C4-2B (cell line): Measurements from ENCODE around the gene HNRNPH2.

Experiments used
- H3K27ac ChIP-seq: fragments of 450-650 bp; 2 replicates; pipeline ENCODE4 v1.5.1; 2017
- ZFX ChIP-seq: fragments of 450-650 bp; IDR thresholded peaks from 2 replicates; pipeline ENCODE4 v1.6.1; 2017
- TF ChIP-seq, protein P1 (sequence below): fragments of 450-650 bp; conservative IDR thresholded peaks from 2 replicates; pipeline ENCODE4 v1.5.1; 2017; ENCODE audit warnings: mild to moderate bottlenecking

The HNRNPH2 gene

GRCh38 chrX:101369687-101370086 lies 38.3 kb upstream of the HNRNPH2 start:
- no peak overlapping the region for H3K27ac ChIP-seq
- no peak for TF ChIP-seq ZFX
- TF ChIP-seq, protein P1, sequence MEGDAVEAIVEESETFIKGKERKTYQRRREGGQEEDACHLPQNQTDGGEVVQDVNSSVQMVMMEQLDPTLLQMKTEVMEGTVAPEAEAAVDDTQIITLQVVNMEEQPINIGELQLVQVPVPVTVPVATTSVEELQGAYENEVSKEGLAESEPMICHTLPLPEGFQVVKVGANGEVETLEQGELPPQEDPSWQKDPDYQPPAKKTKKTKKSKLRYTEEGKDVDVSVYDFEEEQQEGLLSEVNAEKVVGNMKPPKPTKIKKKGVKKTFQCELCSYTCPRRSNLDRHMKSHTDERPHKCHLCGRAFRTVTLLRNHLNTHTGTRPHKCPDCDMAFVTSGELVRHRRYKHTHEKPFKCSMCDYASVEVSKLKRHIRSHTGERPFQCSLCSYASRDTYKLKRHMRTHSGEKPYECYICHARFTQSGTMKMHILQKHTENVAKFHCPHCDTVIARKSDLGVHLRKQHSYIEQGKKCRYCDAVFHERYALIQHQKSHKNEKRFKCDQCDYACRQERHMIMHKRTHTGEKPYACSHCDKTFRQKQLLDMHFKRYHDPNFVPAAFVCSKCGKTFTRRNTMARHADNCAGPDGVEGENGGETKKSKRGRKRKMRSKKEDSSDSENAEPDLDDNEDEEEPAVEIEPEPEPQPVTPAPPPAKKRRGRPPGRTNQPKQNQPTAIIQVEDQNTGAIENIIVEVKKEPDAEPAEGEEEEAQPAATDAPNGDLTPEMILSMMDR = no peak

GRCh38 chrX:101370888-101371504 lies 37.0 kb upstream of the HNRNPH2 start:
- no peak overlapping the region for H3K27ac ChIP-seq

DNA sequence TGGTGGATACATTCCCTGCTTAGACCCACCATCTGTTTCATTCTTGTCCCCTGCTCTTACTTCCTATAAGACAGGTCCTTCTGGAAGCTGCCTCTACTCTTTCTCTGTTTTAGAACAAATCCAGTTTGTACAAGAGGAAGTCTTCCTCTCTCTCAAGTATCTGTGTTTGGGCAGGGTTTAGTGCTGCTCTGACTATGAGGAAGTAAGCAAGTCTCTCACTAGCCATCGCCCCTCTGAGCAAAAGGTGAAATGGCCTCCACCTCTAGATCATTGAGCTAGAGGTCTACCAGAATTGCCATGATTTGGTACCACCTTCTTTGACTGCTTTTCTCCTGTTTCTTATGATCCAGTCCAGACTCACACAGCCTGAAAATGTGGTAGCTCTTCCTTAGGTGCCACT lies 30.5 kb upstream of the HNRNPH2 start:
- H3K27ac ChIP-seq = no peak overlapping the region
- TF ChIP-seq ZFX = no peak
- TF ChIP-seq, protein P1 = no peak

More at GRCh38 chrX:101370888-101371504, 37.0 kb upstream of the HNRNPH2 start:
- TF ChIP-seq, protein P1 = no peak
- no peak for TF ChIP-seq ZFX

DNA sequence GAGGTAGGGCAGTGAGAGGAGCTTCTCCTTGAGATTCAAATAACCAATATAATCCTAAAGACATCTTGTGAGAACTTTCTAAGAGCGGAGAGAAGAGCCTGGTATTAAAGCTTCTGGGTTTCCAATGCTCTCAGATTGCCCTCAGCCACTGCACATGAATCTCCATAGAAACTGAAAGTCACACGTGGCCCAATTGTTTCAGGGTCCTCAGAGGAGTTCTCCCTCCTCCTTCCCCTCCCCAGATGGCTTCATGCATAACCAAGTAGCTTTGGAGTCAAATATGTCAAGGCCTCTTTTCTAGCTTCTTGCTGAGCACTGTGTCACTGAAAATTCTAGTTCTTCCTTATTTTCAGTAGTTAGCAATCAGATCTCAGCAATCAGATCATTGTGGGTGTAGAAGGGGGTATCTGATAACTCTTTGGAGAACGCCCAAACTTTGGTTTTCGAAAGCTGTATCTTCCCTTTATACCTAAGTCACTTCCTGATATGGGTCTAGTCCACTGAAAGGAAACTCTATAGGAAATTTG lies 24.3 kb upstream of the HNRNPH2 start:
- TF ChIP-seq, protein P1 = no peak
- TF ChIP-seq ZFX = no peak
- H3K27ac ChIP-seq = no peak overlapping the region

DNA sequence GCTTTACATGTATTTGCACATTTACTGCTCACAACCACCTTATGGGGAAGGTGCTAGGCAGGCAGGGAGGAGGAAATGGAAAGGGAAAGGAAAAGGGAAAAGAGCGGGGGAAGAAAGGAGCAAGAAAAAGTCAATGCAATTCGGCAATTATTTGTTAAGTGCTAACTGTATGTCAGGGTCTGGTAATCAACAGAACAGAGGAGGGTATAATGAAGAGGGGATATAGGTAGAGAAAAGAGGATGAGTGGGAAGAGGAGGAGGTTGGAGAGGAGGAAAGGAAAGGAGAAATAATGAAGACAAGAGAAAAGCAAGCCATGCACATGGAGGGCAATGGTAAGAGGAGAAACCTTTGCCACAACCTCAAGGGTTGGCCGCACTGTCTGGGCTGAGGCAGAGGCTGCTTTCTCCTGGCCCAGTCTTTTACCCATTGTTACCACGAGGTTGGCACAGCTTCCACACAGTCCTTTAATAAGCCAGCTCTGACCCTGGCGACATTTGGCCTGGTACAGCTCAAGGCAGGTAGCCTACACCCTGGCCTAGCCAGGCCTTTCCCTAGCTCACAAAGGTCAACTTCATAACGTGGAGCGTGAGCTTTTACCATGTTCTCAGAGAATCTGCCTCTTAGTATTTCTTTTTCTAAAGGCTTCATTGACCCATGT lies 22.9 kb upstream of the HNRNPH2 start:
- no peak overlapping the region for H3K27ac ChIP-seq
- no peak for TF ChIP-seq ZFX
- TF ChIP-seq, protein P1 = no peak

DNA sequence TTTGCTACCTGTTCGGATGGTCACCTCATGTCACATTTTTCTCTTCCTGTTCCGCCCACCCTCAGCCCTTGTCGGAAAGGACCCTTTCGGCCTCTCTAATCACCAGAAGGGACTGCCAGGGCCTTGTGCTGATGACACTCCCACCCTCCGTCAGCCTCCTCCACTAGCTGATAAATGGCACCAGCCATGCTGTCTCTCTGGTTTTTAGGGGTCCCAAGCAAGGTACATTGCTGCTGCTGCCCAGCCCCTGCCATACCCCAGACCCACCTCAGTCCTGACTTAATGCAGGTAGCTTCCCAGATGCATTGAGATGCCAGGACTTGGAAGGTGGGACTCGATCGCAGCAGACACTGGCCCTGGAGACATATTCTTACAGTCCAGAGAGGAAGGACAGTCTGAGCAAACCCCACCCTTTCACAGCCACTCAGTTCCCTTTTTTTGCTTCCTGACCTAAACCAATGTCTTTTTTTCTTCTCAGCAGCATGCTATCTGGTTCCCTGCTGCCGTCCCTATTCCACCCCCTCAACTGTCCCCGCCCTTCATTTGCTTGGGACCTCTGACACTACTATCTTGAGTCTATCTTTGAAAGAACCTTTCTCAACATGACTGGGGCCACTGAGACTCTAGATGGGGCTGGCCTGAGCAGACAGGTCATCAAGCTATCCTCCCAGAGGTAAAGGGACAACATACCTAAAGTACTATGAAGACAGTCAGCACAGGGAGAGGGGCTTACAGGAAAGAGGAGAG lies 22.1 kb upstream of the HNRNPH2 start, which contains the start of gene BTK:
BTK (minus strand) TSS at position 397 of the 747 bp plus-strand sequence. CDS start 10,907 bp downstream, outside the sequence.
- H3K27ac ChIP-seq = no peak within 1 kb of the TSS
- TF ChIP-seq, protein P1 = no peak
- TF ChIP-seq ZFX = no peak

DNA sequence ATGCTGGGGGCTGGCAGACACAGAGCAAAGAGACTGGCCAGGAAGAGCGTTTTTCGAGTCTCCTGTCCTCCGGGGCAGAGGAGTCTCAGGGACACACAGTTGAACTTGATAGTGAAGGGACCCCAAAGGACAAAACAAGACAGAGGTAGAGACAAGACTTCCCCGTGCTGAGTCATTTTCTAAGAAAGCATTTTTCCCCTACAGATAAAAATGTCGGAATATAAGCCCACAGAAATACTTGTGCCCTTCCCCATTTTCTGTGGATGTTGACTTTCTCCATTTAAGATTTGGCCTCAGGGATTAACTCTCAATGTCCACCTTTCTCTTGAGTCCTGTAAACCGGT lies 21.5 kb upstream of the HNRNPH2 start:
- no peak for TF ChIP-seq ZFX
- TF ChIP-seq, protein P1 = no peak

More for the DNA sequence above, 21.5 kb upstream of the HNRNPH2 start:
- no peak overlapping the region for H3K27ac ChIP-seq
